Measurements from ENCODE around the gene IPO5. TPM values are rescaled to one million over a fixed set of nuclear protein-coding genes. Genes with fewer than 3 reads are reported as not detected.

Gene IPO5
- total and polyA plus RNA-seq, 2 of the 8 experiments (the other 6 are each of a cell fraction or from before 2014, with no cell fraction given), result 143 to 410 TPM

- TF ChIP-seq CTCF (IDR thresholded peaks at IDR 0.05; ENCODE audit: control extremely low read depth in 1 of 3, insufficient read depth in 1 of 3, low read depth in 1 of 3, low read length in 3 of 3) (no peak), CBX8 (IDR thresholded peaks at IDR 0.05; ENCODE audit: borderline replicate concordance, low read depth, low read length) (no peak), JUND (IDR thresholded peaks at IDR 0.05; ENCODE audit: low read length) (no peak), ATF2 (IDR thresholded peaks at IDR 0.05; ENCODE audit: low read length) (no peak; the same call in 1 of the 2 replicates), GABPA (IDR thresholded peaks at IDR 0.05; ENCODE audit: borderline replicate concordance, insufficient read depth, low read length) (no peak), NANOG (IDR thresholded peaks at IDR 0.05; ENCODE audit: insufficient read depth, low read depth, low read length, poor library complexity, severe bottlenecking) (no peak), EP300 (IDR thresholded peaks at IDR 0.05; ENCODE audit: borderline replicate concordance in 1 of 2, low read depth in 2 of 2, low read length in 2 of 2) (peak in 1 of 2 experiments; percentile 48; a peak in 1 of 3 replicates), SP4 (IDR thresholded peaks at IDR 0.05; ENCODE audit: low read length) (0 out of 2 replicates have a peak, but pooled peaks have one; percentile 60), MAX (IDR thresholded peaks at IDR 0.05) (peak; percentile 6; the same call in 1 of the 2 replicates), FOSL1 (IDR thresholded peaks at IDR 0.05; ENCODE audit: insufficient read depth, low read depth, low read length) (no peak), TCF12 (IDR thresholded peaks at IDR 0.05; ENCODE audit: low read depth, low read length) (no peak), CREB1 (IDR thresholded peaks at IDR 0.05) (peak; percentile 89), KDM4A (IDR thresholded peaks at IDR 0.05; ENCODE audit: low read depth, low read length, severe bottlenecking) (peak; percentile 32), PHF8 (conservative IDR thresholded peaks at IDR 0.05; ENCODE audit: low read depth, low read length) (peak; percentile 95), BRCA1 (IDR thresholded peaks at IDR 0.05; ENCODE audit: low read depth, low read length) (no peak), SP1 (IDR thresholded peaks at IDR 0.05; ENCODE audit: low read depth, low read length) (no peak; the same call in 1 of the 2 replicates), TEAD4 (IDR thresholded peaks at IDR 0.05; ENCODE audit: low read depth, low read length) (no peak), POLR2AphosphoS5 (IDR thresholded peaks at IDR 0.05; ENCODE audit: low read depth, low read length) (peak; percentile 81)
Measured at GRCh38 chr13:97975848-97976609, 22.6 kb downstream of the IPO5 start (continued).
